SK-N-SH treated with all-trans-retinoic acid at 6 μM for 48 hours (cell line): ENCODE results near the gene KCNIP4.

Experiments used
- ATAC-seq: fragments of 200-7000 bp; cut with Tn5 transposase; 3 replicates; pipeline ENCODE4 v1.9.1; 2020; ENCODE audit warnings: mild to moderate bottlenecking, moderate library complexity
- ARNTL ChIP-seq: fragments of 450-650 bp; formaldehyde crosslinking; IDR thresholded peaks from 2 replicates; pipeline ENCODE4 v1.5.0; 2020; ENCODE audit warnings: low read depth, mild to moderate bottlenecking, moderate library complexity, borderline replicate concordance
- BACH2 ChIP-seq: fragments of 250-450 bp; sonication (Bioruptor Pico); IDR thresholded peaks from 2 replicates; pipeline ENCODE4 v1.9.0; 2021; ENCODE audit warnings: mild to moderate bottlenecking, borderline replicate concordance
- CSDC2 ChIP-seq: fragments of 250-450 bp; sonication (Bioruptor Pico); IDR thresholded peaks from 2 replicates; pipeline ENCODE4 v1.5.0; 2020; ENCODE audit warnings: mild to moderate bottlenecking, moderate library complexity
- ESRRG ChIP-seq: fragments of 250-450 bp; sonication (Bioruptor Pico); IDR thresholded peaks from 2 replicates; pipeline ENCODE4 v1.6.1; 2021; ENCODE audit warnings: mild to moderate bottlenecking
- ISL1 ChIP-seq: fragments of 250-450 bp; sonication (Bioruptor Pico); IDR thresholded peaks from 2 replicates; pipeline ENCODE4 v2.1.2; 2022; ENCODE audit warnings: mild to moderate bottlenecking, moderate library complexity
- OSR1 ChIP-seq: fragments of 250-450 bp; sonication (Bioruptor Pico); IDR thresholded peaks from 2 replicates; pipeline ENCODE4 v1.8.0; 2022; ENCODE audit warnings: moderate library complexity, mild to moderate bottlenecking, inconsistent platforms
- PPARA ChIP-seq: fragments of 250-450 bp; sonication (Bioruptor Pico); IDR thresholded peaks from 2 replicates; pipeline ENCODE4 v1.5.0; 2020; ENCODE audit warnings: mild to moderate bottlenecking, borderline replicate concordance
- RARB ChIP-seq: fragments of 250-450 bp; sonication (Bioruptor Pico); IDR thresholded peaks from 2 replicates; pipeline ENCODE4 v1.8.0; 2021; ENCODE audit warnings: mild to moderate bottlenecking, moderate library complexity
- TCF4 ChIP-seq: fragments of 250-450 bp; sonication (Bioruptor Pico); IDR thresholded peaks from 2 replicates; pipeline ENCODE4 v1.8.0; 2021; ENCODE audit warnings: mild to moderate bottlenecking, moderate library complexity, borderline replicate concordance
- TOX ChIP-seq: fragments of 250-450 bp; sonication (Bioruptor Pico); IDR thresholded peaks from 2 replicates; pipeline ENCODE4 v1.8.0; 2021; ENCODE audit warnings: mild to moderate bottlenecking, moderate library complexity, borderline replicate concordance
- ZC3H10 ChIP-seq: fragments of 250-450 bp; sonication (Bioruptor Pico); IDR thresholded peaks from 2 replicates; pipeline ENCODE4 v1.5.1; 2021; ENCODE audit warnings: mild to moderate bottlenecking, moderate library complexity
- ZFP3 ChIP-seq: fragments of 250-450 bp; sonication (Bioruptor Pico); IDR thresholded peaks from 2 replicates; pipeline ENCODE4 v1.5.0; 2020; ENCODE audit warnings: mild to moderate bottlenecking, moderate library complexity
- ZFP30 ChIP-seq: fragments of 450-650 bp; formaldehyde crosslinking; IDR thresholded peaks from 2 replicates; pipeline ENCODE4 v1.5.0; 2022; ENCODE audit warnings: mild to moderate bottlenecking, moderate library complexity
- ZNF565 ChIP-seq: fragments of 450-650 bp; formaldehyde crosslinking; conservative IDR thresholded peaks from 2 replicates; pipeline ENCODE4 v1.5.0; 2020; ENCODE audit warnings: low read depth, mild to moderate bottlenecking, moderate library complexity
- ZNF8 ChIP-seq: fragments of 450-650 bp; formaldehyde crosslinking; IDR thresholded peaks from 2 replicates; pipeline ENCODE4 v1.5.0; 2020; ENCODE audit warnings: mild to moderate bottlenecking, moderate library complexity
- TF ChIP-seq, protein P1 (sequence below): fragments of 250-450 bp; sonication (Bioruptor Pico); IDR thresholded peaks from 2 replicates; pipeline ENCODE4 v1.5.1; 2020; ENCODE audit warnings: low read depth, mild to moderate bottlenecking, moderate library complexity
- TF ChIP-seq, protein P2 (sequence below): fragments of 250-450 bp; sonication (Bioruptor Pico); IDR thresholded peaks from 2 replicates; pipeline ENCODE4 v1.5.1; 2021; ENCODE audit warnings: mild to moderate bottlenecking, moderate library complexity
- TF ChIP-seq, protein P3 (sequence below): fragments of 250-450 bp; sonication (Bioruptor Pico); IDR thresholded peaks from 2 replicates; pipeline ENCODE4 v1.8.0; 2021; ENCODE audit warnings: low read depth, mild to moderate bottlenecking, moderate library complexity, borderline replicate concordance
- TF ChIP-seq, protein P4 (sequence below): fragments of 250-450 bp; sonication (Bioruptor Pico); IDR thresholded peaks from 2 replicates; pipeline ENCODE4 v1.5.0; 2020; ENCODE audit warnings: mild to moderate bottlenecking, moderate library complexity
- TF ChIP-seq, protein P5 (sequence below): fragments of 250-450 bp; sonication (Bioruptor Pico); IDR thresholded peaks from 2 replicates; pipeline ENCODE4 v1.8.0; 2020; ENCODE audit warnings: mild to moderate bottlenecking, moderate library complexity, borderline replicate concordance

Gene KCNIP4

DNA sequence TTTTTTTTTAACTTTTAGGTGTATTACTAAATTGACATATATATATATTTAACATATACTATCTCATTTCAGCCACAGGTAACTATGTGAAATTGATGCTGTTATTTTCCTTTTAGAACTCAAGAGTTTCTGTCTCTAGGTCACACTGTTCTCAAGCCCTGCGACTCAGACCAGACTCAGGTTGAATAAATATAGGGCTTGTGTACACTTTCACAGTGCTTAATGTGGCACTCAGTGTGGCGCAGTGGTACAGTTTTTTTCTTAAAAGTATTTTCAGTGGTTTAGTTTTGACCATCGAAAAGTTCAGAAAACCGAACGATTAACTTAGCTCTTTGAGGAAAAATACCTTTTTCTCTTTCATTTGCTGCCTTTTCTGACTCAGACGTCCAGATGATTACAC lies 1223.7 kb downstream of the KCNIP4 start (continued):
- TF ChIP-seq TCF4 (CRISPR knock-in tag), result no peak
- no peak for TF ChIP-seq ZNF565 (CRISPR knock-in tag)
- TF ChIP-seq PPARA (CRISPR knock-in tag), result no peak
- TF ChIP-seq ESRRG (CRISPR knock-in tag), result no peak
- no peak for TF ChIP-seq RARB (CRISPR knock-in tag)
- TF ChIP-seq, protein P1, sequence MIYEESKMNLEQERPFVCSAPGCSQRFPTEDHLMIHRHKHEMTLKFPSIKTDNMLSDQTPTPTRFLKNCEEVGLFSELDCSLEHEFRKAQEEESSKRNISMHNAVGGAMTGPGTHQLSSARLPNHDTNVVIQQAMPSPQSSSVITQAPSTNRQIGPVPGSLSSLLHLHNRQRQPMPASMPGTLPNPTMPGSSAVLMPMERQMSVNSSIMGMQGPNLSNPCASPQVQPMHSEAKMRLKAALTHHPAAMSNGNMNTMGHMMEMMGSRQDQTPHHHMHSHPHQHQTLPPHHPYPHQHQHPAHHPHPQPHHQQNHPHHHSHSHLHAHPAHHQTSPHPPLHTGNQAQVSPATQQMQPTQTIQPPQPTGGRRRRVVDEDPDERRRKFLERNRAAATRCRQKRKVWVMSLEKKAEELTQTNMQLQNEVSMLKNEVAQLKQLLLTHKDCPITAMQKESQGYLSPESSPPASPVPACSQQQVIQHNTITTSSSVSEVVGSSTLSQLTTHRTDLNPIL (CRISPR knock-in tag), result no peak
- TF ChIP-seq ZC3H10, result no peak
- TF ChIP-seq ARNTL (CRISPR knock-in tag), result no peak
- TF ChIP-seq, protein P2, sequence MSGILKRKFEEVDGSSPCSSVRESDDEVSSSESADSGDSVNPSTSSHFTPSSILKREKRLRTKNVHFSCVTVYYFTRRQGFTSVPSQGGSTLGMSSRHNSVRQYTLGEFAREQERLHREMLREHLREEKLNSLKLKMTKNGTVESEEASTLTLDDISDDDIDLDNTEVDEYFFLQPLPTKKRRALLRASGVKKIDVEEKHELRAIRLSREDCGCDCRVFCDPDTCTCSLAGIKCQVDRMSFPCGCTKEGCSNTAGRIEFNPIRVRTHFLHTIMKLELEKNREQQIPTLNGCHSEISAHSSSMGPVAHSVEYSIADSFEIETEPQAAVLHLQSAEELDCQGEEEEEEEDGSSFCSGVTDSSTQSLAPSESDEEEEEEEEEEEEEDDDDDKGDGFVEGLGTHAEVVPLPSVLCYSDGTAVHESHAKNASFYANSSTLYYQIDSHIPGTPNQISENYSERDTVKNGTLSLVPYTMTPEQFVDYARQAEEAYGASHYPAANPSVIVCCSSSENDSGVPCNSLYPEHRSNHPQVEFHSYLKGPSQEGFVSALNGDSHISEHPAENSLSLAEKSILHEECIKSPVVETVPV, result no peak
- TF ChIP-seq ISL1 (CRISPR knock-in tag), result no peak

DNA sequence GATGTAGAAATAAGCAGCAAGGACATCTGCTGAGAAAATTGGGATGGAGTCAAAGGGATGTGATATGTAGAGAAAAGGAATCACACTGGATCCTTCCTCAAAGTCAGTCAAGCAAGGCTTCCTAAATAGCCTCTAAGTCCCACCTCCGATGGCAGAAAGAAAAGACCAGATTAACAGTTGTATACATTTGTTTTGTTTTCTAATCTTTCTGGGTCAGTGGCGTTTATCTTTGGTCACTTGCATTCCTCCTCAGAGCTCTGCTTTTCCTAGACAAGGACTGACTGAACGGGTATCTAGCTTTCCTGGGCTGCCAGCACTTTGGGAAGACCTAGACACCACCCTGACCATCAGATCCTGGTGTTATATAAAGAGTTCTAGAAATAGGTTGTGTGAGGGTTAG lies 1225.1 kb downstream of the KCNIP4 start:
- ATAC-seq, result no peak
- TF ChIP-seq, protein P1 (CRISPR knock-in tag), result no peak
- no peak for TF ChIP-seq BACH2 (CRISPR knock-in tag)
- TF ChIP-seq, protein P3, sequence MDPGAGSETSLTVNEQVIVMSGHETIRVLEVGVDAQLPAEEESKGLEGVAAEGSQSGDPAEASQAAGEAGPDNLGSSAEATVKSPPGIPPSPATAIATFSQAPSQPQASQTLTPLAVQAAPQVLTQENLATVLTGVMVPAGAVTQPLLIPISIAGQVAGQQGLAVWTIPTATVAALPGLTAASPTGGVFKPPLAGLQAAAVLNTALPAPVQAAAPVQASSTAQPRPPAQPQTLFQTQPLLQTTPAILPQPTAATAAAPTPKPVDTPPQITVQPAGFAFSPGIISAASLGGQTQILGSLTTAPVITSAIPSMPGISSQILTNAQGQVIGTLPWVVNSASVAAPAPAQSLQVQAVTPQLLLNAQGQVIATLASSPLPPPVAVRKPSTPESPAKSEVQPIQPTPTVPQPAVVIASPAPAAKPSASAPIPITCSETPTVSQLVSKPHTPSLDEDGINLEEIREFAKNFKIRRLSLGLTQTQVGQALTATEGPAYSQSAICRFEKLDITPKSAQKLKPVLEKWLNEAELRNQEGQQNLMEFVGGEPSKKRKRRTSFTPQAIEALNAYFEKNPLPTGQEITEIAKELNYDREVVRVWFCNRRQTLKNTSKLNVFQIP (CRISPR knock-in tag), result no peak
- no peak for TF ChIP-seq ISL1 (CRISPR knock-in tag)
- TF ChIP-seq ZNF565 (CRISPR knock-in tag), result no peak
- no peak for TF ChIP-seq ZFP3

DNA sequence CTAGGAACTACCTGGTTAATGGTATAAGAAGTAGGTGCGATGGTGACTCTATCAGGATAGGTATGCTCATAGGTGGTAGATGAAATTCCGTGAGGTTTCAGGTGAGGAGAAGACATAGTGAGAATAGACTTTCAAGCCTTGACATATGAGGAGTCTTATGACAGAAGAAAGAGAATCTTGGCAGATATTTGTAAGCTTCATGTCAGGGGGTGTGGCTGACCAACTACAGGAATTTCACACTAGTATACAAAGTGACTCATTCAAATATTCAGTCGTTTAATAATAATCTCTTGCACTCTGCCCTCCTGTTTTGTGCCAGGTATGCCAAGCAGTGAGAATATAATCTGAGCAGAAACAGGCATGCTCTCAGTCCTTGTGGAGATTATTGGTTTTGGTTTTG lies 1225.6 kb downstream of the KCNIP4 start:
- no peak for TF ChIP-seq ZFP3
- TF ChIP-seq TCF4 (CRISPR knock-in tag), result no peak
- TF ChIP-seq, protein P2, result no peak
- TF ChIP-seq ZFP30 (CRISPR knock-in tag), result no peak
- no peak for TF ChIP-seq TOX (CRISPR knock-in tag)
- ATAC-seq, result no peak

DNA sequence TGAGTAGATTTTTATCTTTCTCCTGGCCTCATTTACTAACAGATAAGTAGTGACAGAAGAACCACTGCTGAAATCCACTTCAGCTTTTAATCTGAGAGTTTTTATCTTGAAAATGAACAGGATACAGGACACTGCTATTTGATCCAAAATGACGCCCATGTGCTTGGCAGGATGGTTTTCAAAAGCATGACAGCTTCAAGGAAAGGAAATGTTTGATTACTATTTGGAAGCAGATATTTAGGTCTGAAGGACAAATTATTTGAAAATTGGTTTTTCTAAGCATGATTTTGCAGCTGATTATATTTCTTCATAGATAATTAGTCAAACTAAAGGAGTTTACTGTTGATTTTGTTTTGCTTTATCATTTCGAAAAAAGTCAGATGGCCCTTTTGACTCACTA lies 1237.2 kb downstream of the KCNIP4 start:
- ATAC-seq, result peak; percentile 61; the same call in 1 of the 3 replicates
- TF ChIP-seq TOX (CRISPR knock-in tag) (no peak), ESRRG (CRISPR knock-in tag) (peak; percentile 83; the same call in 1 of the 2 replicates), ISL1 (CRISPR knock-in tag) (peak; percentile 83), ZFP3 (no peak), TCF4 (CRISPR knock-in tag) (peak; percentile 97), ZNF8 (CRISPR knock-in tag) (peak; percentile 2; the same call in 1 of the 2 replicates), CSDC2 (CRISPR knock-in tag) (no peak), OSR1 (CRISPR knock-in tag) (no peak), ARNTL (CRISPR knock-in tag) (no peak; the same call in 1 of the 2 replicates), ZNF565 (CRISPR knock-in tag) (no peak), BACH2 (CRISPR knock-in tag) (no peak), RARB (CRISPR knock-in tag) (no peak), ZFP30 (CRISPR knock-in tag) (no peak), ZC3H10 (no peak)
- TF ChIP-seq, protein P3 (CRISPR knock-in tag), result no peak
- TF ChIP-seq, protein P4, sequence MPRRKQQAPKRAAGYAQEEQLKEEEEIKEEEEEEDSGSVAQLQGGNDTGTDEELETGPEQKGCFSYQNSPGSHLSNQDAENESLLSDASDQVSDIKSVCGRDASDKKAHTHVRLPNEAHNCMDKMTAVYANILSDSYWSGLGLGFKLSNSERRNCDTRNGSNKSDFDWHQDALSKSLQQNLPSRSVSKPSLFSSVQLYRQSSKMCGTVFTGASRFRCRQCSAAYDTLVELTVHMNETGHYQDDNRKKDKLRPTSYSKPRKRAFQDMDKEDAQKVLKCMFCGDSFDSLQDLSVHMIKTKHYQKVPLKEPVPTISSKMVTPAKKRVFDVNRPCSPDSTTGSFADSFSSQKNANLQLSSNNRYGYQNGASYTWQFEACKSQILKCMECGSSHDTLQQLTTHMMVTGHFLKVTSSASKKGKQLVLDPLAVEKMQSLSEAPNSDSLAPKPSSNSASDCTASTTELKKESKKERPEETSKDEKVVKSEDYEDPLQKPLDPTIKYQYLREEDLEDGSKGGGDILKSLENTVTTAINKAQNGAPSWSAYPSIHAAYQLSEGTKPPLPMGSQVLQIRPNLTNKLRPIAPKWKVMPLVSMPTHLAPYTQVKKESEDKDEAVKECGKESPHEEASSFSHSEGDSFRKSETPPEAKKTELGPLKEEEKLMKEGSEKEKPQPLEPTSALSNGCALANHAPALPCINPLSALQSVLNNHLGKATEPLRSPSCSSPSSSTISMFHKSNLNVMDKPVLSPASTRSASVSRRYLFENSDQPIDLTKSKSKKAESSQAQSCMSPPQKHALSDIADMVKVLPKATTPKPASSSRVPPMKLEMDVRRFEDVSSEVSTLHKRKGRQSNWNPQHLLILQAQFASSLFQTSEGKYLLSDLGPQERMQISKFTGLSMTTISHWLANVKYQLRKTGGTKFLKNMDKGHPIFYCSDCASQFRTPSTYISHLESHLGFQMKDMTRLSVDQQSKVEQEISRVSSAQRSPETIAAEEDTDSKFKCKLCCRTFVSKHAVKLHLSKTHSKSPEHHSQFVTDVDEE (CRISPR knock-in tag), result peak; percentile 94; the same call in 1 of the 2 replicates
- TF ChIP-seq, protein P5, sequence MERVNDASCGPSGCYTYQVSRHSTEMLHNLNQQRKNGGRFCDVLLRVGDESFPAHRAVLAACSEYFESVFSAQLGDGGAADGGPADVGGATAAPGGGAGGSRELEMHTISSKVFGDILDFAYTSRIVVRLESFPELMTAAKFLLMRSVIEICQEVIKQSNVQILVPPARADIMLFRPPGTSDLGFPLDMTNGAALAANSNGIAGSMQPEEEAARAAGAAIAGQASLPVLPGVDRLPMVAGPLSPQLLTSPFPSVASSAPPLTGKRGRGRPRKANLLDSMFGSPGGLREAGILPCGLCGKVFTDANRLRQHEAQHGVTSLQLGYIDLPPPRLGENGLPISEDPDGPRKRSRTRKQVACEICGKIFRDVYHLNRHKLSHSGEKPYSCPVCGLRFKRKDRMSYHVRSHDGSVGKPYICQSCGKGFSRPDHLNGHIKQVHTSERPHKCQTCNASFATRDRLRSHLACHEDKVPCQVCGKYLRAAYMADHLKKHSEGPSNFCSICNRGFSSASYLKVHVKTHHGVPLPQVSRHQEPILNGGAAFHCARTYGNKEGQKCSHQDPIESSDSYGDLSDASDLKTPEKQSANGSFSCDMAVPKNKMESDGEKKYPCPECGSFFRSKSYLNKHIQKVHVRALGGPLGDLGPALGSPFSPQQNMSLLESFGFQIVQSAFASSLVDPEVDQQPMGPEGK (CRISPR knock-in tag), result no peak
